ENCODE measurements around the gene GJE1. TPM values are rescaled to one million over a fixed set of nuclear protein-coding genes. Genes with fewer than 3 reads are reported as not detected.
"Not testable (repeated sequence)": the region's sequence is repeated elsewhere in the genome, so short reads cannot be mapped to it uniquely, and the experiment has no call there.

GJE1 gene
- total RNA-seq, result not detected
- not detected for polyA plus RNA-seq

- Histone ChIP-seq H3K9me3 (no peaks in the 10 kb centered on the region), H3K27me3 (no peaks in the 10 kb centered on the region), H3K36me3 (no peaks in the 10 kb centered on the region), H3K4me1 (no peaks in the 10 kb centered on the region), H3K27ac (no peak within 1 kb of the TSS), H3K4me3 (no peak within 1 kb of the TSS)
- ATAC-seq, result no peak
- TF ChIP-seq CTCF (IDR thresholded peaks at IDR 0.05), result no peak
- intact Hi-C loops (cut with DNase I), result no loop called here
- FAIRE-seq, result no peak
- no peak for DNase-seq
- 59 to 62% methylated on average over 1 of the region's 1 CpG for WGBS, 2 donors
These were observed at the start of gene GJE1 for GRCh38 chr6:142132625-142133024. Gene GJE1, plus strand, starts transcription at chr6:142132925. Its CDS starts 234 bp downstream, at chr6:142133159.

- no peak for ATAC-seq
- WGBS, 2 donors, result 9 to 13% methylated on average over 49 of the region's 49 CpGs
- FAIRE-seq, result no peak
These were observed 44.5 kb upstream of the GJE1 start for GRCh38 chr6:142087950-142088857.

GRCh38 chr6:142088858-142089216 lies 43.9 kb upstream of the GJE1 start:
- FAIRE-seq (no peak), ATAC-seq (peak in 3 of 4 donors; percentile 30 to 80 (median 53)), DNase-seq (peak in 2 of 6 donors; percentile 20 to 53)
- WGBS, 2 donors, result 1 to 2% methylated on average over 14 of the region's 14 CpGs
- intact Hi-C loops (cut with DNase I), result no loop called here
- no peak for TF ChIP-seq CTCF (IDR thresholded peaks at IDR 0.05)
- H3K9me3 ChIP-seq, result no peaks in the 10 kb centered on the region
- H3K27me3 ChIP-seq, result peaks cover 0 to 26% (median 8%) of the 10 kb centered on the region in 4 donors
- no peaks in the 10 kb centered on the region for H3K36me3 ChIP-seq
- no peak overlapping the region for H3K27ac ChIP-seq
- no peaks in the 10 kb centered on the region for H3K4me1 ChIP-seq
- H3K4me3 ChIP-seq, result no peak overlapping the region

More at GRCh38 chr6:142087950-142088857, 44.5 kb upstream of the GJE1 start:
- no peak overlapping the region for H3K4me3 ChIP-seq
- DNase-seq, result peak in 2 of 6 donors; percentile 23 to 42
- no peaks in the 10 kb centered on the region for H3K9me3 ChIP-seq
- H3K36me3 ChIP-seq, result no peaks in the 10 kb centered on the region
- H3K27me3 ChIP-seq, result peaks cover 0 to 26% (median 8%) of the 10 kb centered on the region in 4 donors
- intact Hi-C loops (cut with DNase I), result no loop called here
- no peak for TF ChIP-seq CTCF (IDR thresholded peaks at IDR 0.05)
- no peaks in the 10 kb centered on the region for H3K4me1 ChIP-seq
- no peak overlapping the region for H3K27ac ChIP-seq

GRCh38 chr6:142104820-142105219 lies 27.9 kb upstream of the GJE1 start:
- FAIRE-seq; H3K4me1 ChIP-seq; intact Hi-C loops (cut with DNase I); DNase-seq; H3K4me3 ChIP-seq; H3K27me3 ChIP-seq; H3K27ac ChIP-seq; H3K9me3 ChIP-seq; H3K36me3 ChIP-seq; ATAC-seq: not testable (repeated sequence)
- 65 to 80% methylated on average over 5 of the region's 5 CpGs for WGBS, 2 donors

- H3K27ac ChIP-seq; ATAC-seq; intact Hi-C loops (cut with DNase I); H3K4me3 ChIP-seq; FAIRE-seq; H3K9me3 ChIP-seq; H3K4me1 ChIP-seq; H3K36me3 ChIP-seq; H3K27me3 ChIP-seq: not testable (repeated sequence)
- peak in 1 of 6 donors; percentile 10 for DNase-seq
- WGBS, 2 donors, result 64 to 73% methylated on average over 9 of the region's 9 CpGs
These were observed 21.9 kb upstream of the GJE1 start for GRCh38 chr6:142110820-142111219.
